Peyer's patch (tissue), 4 donors: ENCODE data around the gene RNMT.

ENCODE experiments used
- CTCF ChIP-seq, 6 experiments: fragments of 450-650 bp in 4 of 6; fragments of 200-600 bp in 2 of 6; sonication (generic) in 1 of 6; IDR thresholded peaks; one replicate each; pipeline ENCODE4 v1.5.1; 2017 to 2019; ENCODE audit warnings: antibody characterized with exemption in 6 of 6, mild to moderate bottlenecking in 3 of 6, moderate library complexity in 1 of 6
- POLR2A ChIP-seq, 2 donors: fragments of 450-650 bp; IDR thresholded peaks; one replicate each; pipeline ENCODE4 v1.5.1; 2017; ENCODE audit warnings: antibody characterized with exemption in 2 of 2, mild to moderate bottlenecking in 2 of 2, moderate library complexity in 2 of 2

GRCh38 chr18:13775058-13775457 lies 48.6 kb downstream of the RNMT start:
- TF ChIP-seq CTCF (IDR thresholded peaks at IDR 0.05) (no peak), POLR2A (IDR thresholded peaks at IDR 0.05) (no peak)
